ENCODE data around the gene RAB14. TPM values are rescaled to one million over a fixed set of nuclear protein-coding genes. Genes with fewer than 3 reads are reported as not detected.
A peak's percentile ranks its signal among the peaks of the same experiment; 100 is the strongest.

Gene RAB14
- total and polyA plus RNA-seq, 10 of the 15 experiments (the other 5 are each of a cell fraction or from before 2014, with no cell fraction given) = 16.7 to 59.9 (median 25.4) TPM

- TF ChIP-seq HDAC6 (IDR thresholded peaks at IDR 0.05; ENCODE audit: unreplicated experiment) (no peak), STAT3 (IDR thresholded peaks at IDR 0.05; ENCODE audit: low read depth, low read length) (no peak), GABPA (IDR thresholded peaks at IDR 0.05; ENCODE audit: low read depth) (peak; percentile 41; the same call in 1 of the 2 replicates), BHLHE40 (IDR thresholded peaks at IDR 0.05; ENCODE audit: borderline replicate concordance in 1 of 2, low read depth in 2 of 2, low read length in 1 of 2) (0 out of 4 replicates have a peak, but pooled peaks have one; percentile 15 to 17), ASH2L (IDR thresholded peaks at IDR 0.05; ENCODE audit: borderline replicate concordance, low read depth) (0 out of 2 replicates have a peak, but pooled peaks have one; percentile 74), POU2F2 (IDR thresholded peaks at IDR 0.05; ENCODE audit: borderline replicate concordance, low read depth, low read length) (peak; percentile 77; the same call in 1 of the 3 replicates), IRF4 (IDR thresholded peaks at IDR 0.05; ENCODE audit: low read depth, low read length) (peak; percentile 34; the same call in 1 of the 2 replicates), E4F1 (IDR thresholded peaks at IDR 0.05; ENCODE audit: borderline replicate concordance, partially characterized antibody) (no peak), USF1 (IDR thresholded peaks at IDR 0.05; ENCODE audit: borderline replicate concordance, extremely low read length, insufficient read depth, low read depth, low read length) (no peak)
Observed at GRCh38 chr9:121156263-121156731, 45.4 kb downstream of the RAB14 start (continued).
